ENCODE data around the gene MYH9. TPM values are rescaled to one million over a fixed set of nuclear protein-coding genes. Genes with fewer than 3 reads are reported as not detected.

Gene MYH9
- total RNA-seq, 1 experiment from 2014 or later, result 788 TPM

GRCh38 chr22:36334821-36335603 is 52.8 kb downstream of the MYH9 start:
- BruUV-seq (replicated peaks), result no TSS peak
- H3K27me3 ChIP-seq (ENCODE audit: control insufficient read depth, insufficient read depth, low read length), result no peaks in the 10 kb centered on the region
- intact Hi-C loops (cut with micrococcal nuclease; ENCODE audit: unreplicated experiment), result no loop called here

More at GRCh38 chr22:36334821-36335603, 52.8 kb downstream of the MYH9 start:
- Histone ChIP-seq H3K27ac (ENCODE audit: low read length) (peak overlapping the region; percentile 89), H3K4me1 (ENCODE audit: control insufficient read depth, insufficient read depth, low read length) (peaks cover 98% of the 10 kb centered on the region), H3K36me3 (ENCODE audit: control insufficient read depth, insufficient read depth, low read length) (peaks cover 6% of the 10 kb centered on the region), H3K9me3 (ENCODE audit: control insufficient read depth, insufficient read depth, low read depth, low read length) (no peaks in the 10 kb centered on the region), H3K4me3 (ENCODE audit: low read depth in 2 of 2, low read length in 2 of 2) (no peak overlapping the region)
- TF ChIP-seq REST (IDR thresholded peaks at IDR 0.05; ENCODE audit: insufficient read depth in 1 of 2, low read depth in 2 of 2, low read length in 1 of 2) (no peak), TCF7L2 (IDR thresholded peaks at IDR 0.05; ENCODE audit: low read depth, low read length) (no peak), CTCF (IDR thresholded peaks at IDR 0.05) (no peak), POLR2AphosphoS5 (IDR thresholded peaks at IDR 0.05; ENCODE audit: low read depth, low read length) (no peak), SIN3A (IDR thresholded peaks at IDR 0.05; ENCODE audit: borderline replicate concordance, insufficient read depth, low read depth, low read length) (no peak)
- ChIA-PET CTCF (interaction anchor here (0.6 kb wide), 1 partner anchor 73 kb away, joined by 5 read pairs; no protein-coding TSS in a partner anchor), POLR2A (no interaction called here)
- DNase-seq (ENCODE audit: low read depth, low spot score) (no peak), ATAC-seq (peak; percentile 3; the same call in 1 of the 2 replicates)
- in situ Hi-C loops (cut with HindIII; ENCODE audit: low pct_unique_long_range_greater_than_20kb, low sequenced_read_pairs), result no loop called here

Measured in Panc1 (cell line).